ENCODE measurements around the gene FHOD3. TPM values are rescaled to one million over a fixed set of nuclear protein-coding genes. Genes with fewer than 3 reads are reported as not detected.

FHOD3 gene
- total and polyA plus RNA-seq, 2 experiments from 2014 or later, result 2.7 to 8.7 TPM

- no peak for TF ChIP-seq ZNF462 (CRISPR knock-in tag; IDR thresholded peaks at IDR 0.05)
- no peak for TF ChIP-seq CREB1 (CRISPR knock-in tag; IDR thresholded peaks at IDR 0.05; ENCODE audit: low read depth)
- TF ChIP-seq STAT1 (IDR thresholded peaks at IDR 0.05; ENCODE audit: unreplicated experiment), result no peak
- no peak for TF ChIP-seq ETS1 (IDR thresholded peaks at IDR 0.05)
- TF ChIP-seq CTCF (conservative IDR thresholded peaks at IDR 0.05; ENCODE audit: low read depth in 2 of 2), result no peak
Observed at GRCh38 chr18:36813824-36814223, 516.3 kb downstream of the FHOD3 start (continued).

GRCh38 chr18:36814994-36815393 is 517.5 kb downstream of the FHOD3 start:
- Mint-ChIP-seq H3K4me3 (no peak overlapping the region), H3K27ac (no peak overlapping the region), H3K4me1 (no peaks in the 10 kb centered on the region), H3K9me3 (no peaks in the 10 kb centered on the region), H3K36me3 (ENCODE audit: low read depth) (peaks cover 28% of the 10 kb centered on the region), H3K27me3 (ENCODE audit: insufficient read depth, low read depth, poor library complexity) (peaks cover under 1% of the 10 kb centered on the region)
- Histone ChIP-seq H2AFZ (no peak overlapping the region), H3K27ac (ENCODE audit: low read depth) (no peak overlapping the region), H3K4me3 (no peak overlapping the region), H3F3A (replicated peaks; ENCODE audit: low read depth) (no peaks in the 10 kb centered on the region), H3K9me2 (ENCODE audit: insufficient read depth) (no peaks in the 10 kb centered on the region), H3K79me2 (replicated peaks; ENCODE audit: insufficient read depth) (no peaks in the 10 kb centered on the region), H3K4me1 (ENCODE audit: insufficient read depth) (no peaks in the 10 kb centered on the region), H3K4me2 (no peak overlapping the region), H4K20me1 (replicated peaks; ENCODE audit: insufficient read depth) (peaks cover 21% of the 10 kb centered on the region), H3K36me3 (ENCODE audit: insufficient read depth) (peaks cover 15% of the 10 kb centered on the region; the same call in 1 of the 2 replicates), H3K27me3 (ENCODE audit: insufficient read depth) (no peaks in the 10 kb centered on the region)
- DNase-seq (ENCODE audit: low spot score) (no peak), ATAC-seq (no peak)
- TF ChIP-seq ETS1 (IDR thresholded peaks at IDR 0.05) (no peak), ZNF114 (CRISPR knock-in tag; IDR thresholded peaks at IDR 0.05) (no peak), ZNF331 (CRISPR knock-in tag; IDR thresholded peaks at IDR 0.05; ENCODE audit: low read depth) (no peak), EZH2phosphoT487 (IDR thresholded peaks at IDR 0.05; ENCODE audit: unreplicated experiment) (no peak), NANOG (IDR thresholded peaks at IDR 0.05; ENCODE audit: borderline replicate concordance) (no peak), POLR2AphosphoS5 (IDR thresholded peaks at IDR 0.05; ENCODE audit: low read depth) (no peak), CREB1 (CRISPR knock-in tag; IDR thresholded peaks at IDR 0.05; ENCODE audit: low read depth) (no peak), STAT1 (IDR thresholded peaks at IDR 0.05; ENCODE audit: unreplicated experiment) (no peak), REST (IDR thresholded peaks at IDR 0.05; ENCODE audit: unreplicated experiment) (no peak)
